HepG2 (cell line): ENCODE measurements around the gene SAC3D1. TPM values are rescaled to one million over a fixed set of nuclear protein-coding genes. Genes with fewer than 3 reads are reported as not detected.
A peak's percentile ranks its signal among the peaks of the same experiment; 100 is the strongest.

ENCODE experiments used
- CEBPG ChIP-seq: IDR thresholded peaks from 2 replicates; pipeline ENCODE4 v1.6.1; 2016
- EHMT2 ChIP-seq: fragments of 200-600 bp; sonication (generic); IDR thresholded peaks from 2 replicates; pipeline ENCODE4 v1.7.0; 2017; ENCODE audit warnings: antibody characterized with exemption, low read depth, low read length, borderline replicate concordance
- FOXA1 ChIP-seq, 2 experiments: fragments of 450-650 bp in 1 of 2; sonication (generic) in 1 of 2; formaldehyde crosslinking in 1 of 2; IDR thresholded peaks; 2 replicates each; pipeline versions ENCODE4 v1.4.0 to v1.6.1; 2016 to 2020; ENCODE audit warnings: missing genetic modification reagents in 1 of 2
- FOXC1 ChIP-seq: sonication (generic); formaldehyde crosslinking; IDR thresholded peaks from 2 replicates; pipeline ENCODE4 v1.8.0; 2022; ENCODE audit warnings: mild to moderate bottlenecking, missing genetic modification reagents, borderline replicate concordance
- FOXP4 ChIP-seq: sonication (generic); formaldehyde crosslinking; IDR thresholded peaks from 2 replicates; pipeline ENCODE4 v1.4.0; 2020; ENCODE audit warnings: missing genetic modification reagents
- HCFC1 ChIP-seq: fragments of 150-350 bp; IDR thresholded peaks from 2 replicates; pipeline ENCODE4 v1.6.1; 2014; ENCODE audit warnings: low read depth, low read length
- HINFP ChIP-seq: sonication (generic); formaldehyde crosslinking; IDR thresholded peaks from 2 replicates; pipeline ENCODE4 v1.4.0; 2020; ENCODE audit warnings: low read depth, mild to moderate bottlenecking, missing genetic modification reagents
- ISX ChIP-seq: sonication (generic); formaldehyde crosslinking; conservative IDR thresholded peaks from 2 replicates; pipeline ENCODE4 v1.5.0; 2020; ENCODE audit warnings: missing genetic modification reagents
- KLF15 ChIP-seq: sonication (generic); formaldehyde crosslinking; IDR thresholded peaks from 2 replicates; pipeline ENCODE4 v1.8.1; 2023; ENCODE audit warnings: borderline replicate concordance, mild to moderate bottlenecking, inconsistent platforms, missing genetic modification reagents, mixed read lengths
- NFIB ChIP-seq: sonication (generic); formaldehyde crosslinking; IDR thresholded peaks from 2 replicates; pipeline ENCODE4 v1.9.0; 2021; ENCODE audit warnings: missing genetic modification reagents, mild to moderate bottlenecking, borderline replicate concordance
- PRDM4 ChIP-seq: sonication (generic); formaldehyde crosslinking; IDR thresholded peaks from 2 replicates; pipeline ENCODE4 v1.9.0; 2021; ENCODE audit warnings: missing genetic modification reagents, borderline replicate concordance
- TBP ChIP-seq: sonication (generic); formaldehyde crosslinking; IDR thresholded peaks from 2 replicates; pipeline ENCODE4 v1.5.0; 2020; ENCODE audit warnings: missing genetic modification reagents
- THRA ChIP-seq: sonication (generic); formaldehyde crosslinking; IDR thresholded peaks from 2 replicates; pipeline ENCODE4 v1.4.0; 2020; ENCODE audit warnings: missing genetic modification reagents, borderline replicate concordance
- THYN1 ChIP-seq: sonication (generic); formaldehyde crosslinking; IDR thresholded peaks from 2 replicates; pipeline ENCODE4 v1.8.1; 2023; ENCODE audit warnings: low read depth, mild to moderate bottlenecking, moderate library complexity, missing genetic modification reagents, borderline replicate concordance
- ZNF549 ChIP-seq: sonication (generic); formaldehyde crosslinking; IDR thresholded peaks from 2 replicates; pipeline ENCODE4 v1.5.0; 2020; ENCODE audit warnings: missing genetic modification reagents
- ZNF567 ChIP-seq: sonication (generic); formaldehyde crosslinking; IDR thresholded peaks from 2 replicates; pipeline ENCODE4 v1.8.1; 2023; ENCODE audit warnings: mild to moderate bottlenecking, missing genetic modification reagents, borderline replicate concordance
- ZNF614 ChIP-seq: IDR thresholded peaks from 2 replicates; pipeline ENCODE4 v1.6.1; 2018; ENCODE audit warnings: missing biosample characterization, missing genetic modification reagents, inconsistent platforms, borderline replicate concordance
- ZNF674 ChIP-seq: sonication (generic); formaldehyde crosslinking; IDR thresholded peaks from 2 replicates; pipeline ENCODE4 v1.5.0; 2020; ENCODE audit warnings: low read depth, mild to moderate bottlenecking, missing genetic modification reagents
- ZNF749 ChIP-seq: sonication (generic); formaldehyde crosslinking; IDR thresholded peaks from 2 replicates; pipeline ENCODE4 v1.8.0; 2022; ENCODE audit warnings: mild to moderate bottlenecking, missing genetic modification reagents, moderate library complexity, borderline replicate concordance
- ZNF772 ChIP-seq: sonication (generic); formaldehyde crosslinking; IDR thresholded peaks from 2 replicates; pipeline ENCODE4 v1.5.0; 2020; ENCODE audit warnings: mild to moderate bottlenecking, missing genetic modification reagents
- polyA plus RNA-seq, 8 experiments: library from polyadenylated mRNA; depleted of rRNA in 3 of 8; stranded (reverse) in 7 of 8; unstranded in 1 of 8; fragments of >200 nt; fragmentation: Illumina TruSeq in 4 of 8; extraction: Trizol in 4 of 8; gene quantifications; 2 replicates each; pipeline versions ENCODE4 v1.2.1 to v1.2.3, GENCODE V29; 2011 to 2016; ENCODE audit warnings: low read depth in 4 of 8, missing spikeins in 1 of 8, mixed read lengths in 1 of 8; ENCODE audit not compliant: insufficient read depth in 1 of 8
- total RNA-seq, 5 experiments: library from RNA; depleted of rRNA; stranded (reverse); fragments of >200 nt; fragmentation: Illumina TruSeq; extraction: Trizol; gene quantifications; 2 replicates each; pipeline ENCODE4 v1.2.3, GENCODE V29; 2016; ENCODE audit warnings: low read depth in 1 of 5

The SAC3D1 gene
- total and polyA plus RNA-seq, 2 of the 13 experiments (the other 11 are each of a cell fraction or from before 2014, with no cell fraction given) = 7.4 to 36.3 TPM

GRCh38 chr11:64996710-64997380 lies 44.2 kb upstream of the SAC3D1 start, which contains the start of gene BATF2 (continued):
- TF ChIP-seq FOXP4 (CRISPR knock-in tag) = peak; percentile 52
- TF ChIP-seq FOXC1 = no peak
- peak; percentile 81; the same call in 1 of the 2 replicates for TF ChIP-seq ZNF772 (CRISPR knock-in tag)
- TF ChIP-seq HINFP (CRISPR knock-in tag) = no peak
- no peak for TF ChIP-seq NFIB (CRISPR knock-in tag)
- TF ChIP-seq ZNF674 (CRISPR knock-in tag) = no peak
- no peak for TF ChIP-seq ISX
- TF ChIP-seq ZNF549 (CRISPR knock-in tag) = no peak
- no peak for TF ChIP-seq HCFC1
- TF ChIP-seq CEBPG (CRISPR knock-in tag) = peak; percentile 81
- no peak for TF ChIP-seq FOXA1 (IDR thresholded peaks at IDR 0.05)
- TF ChIP-seq FOXA1 (CRISPR knock-in tag; IDR thresholded peaks at IDR 0.05) = no peak
- TF ChIP-seq THRA (CRISPR knock-in tag) = peak; percentile 78
- TF ChIP-seq PRDM4 (CRISPR knock-in tag) = no peak
- no peak for TF ChIP-seq THYN1 (CRISPR knock-in tag)
- no peak; the same call in 1 of the 2 replicates for TF ChIP-seq ZNF749 (CRISPR knock-in tag)
- no peak for TF ChIP-seq EHMT2
- no peak for TF ChIP-seq KLF15 (CRISPR knock-in tag)
- 0 out of 2 replicates have a peak, but pooled peaks have one; percentile 31 for TF ChIP-seq ZNF614 (CRISPR knock-in tag)
- TF ChIP-seq TBP (CRISPR knock-in tag) = no peak
- TF ChIP-seq ZNF567 (CRISPR knock-in tag) = 0 out of 2 replicates have a peak, but pooled peaks have one; percentile 51
